Vein endothelial cell (primary cell): ENCODE results near the gene AKR7A3. TPM values are rescaled to one million over a fixed set of nuclear protein-coding genes. Genes with fewer than 3 reads are reported as not detected.

Experiments
- small RNA-seq: library from RNA; depleted of rRNA; stranded (forward); fragments of <200 nt; gene quantifications from one replicate; pipeline ENCODE3, GENCODE V24; 2012
- total RNA-seq: library from RNA; depleted of rRNA; stranded (reverse); fragments of >200 nt; gene quantifications from 2 replicates; pipeline ENCODE4 v1.2.3, GENCODE V29; 2012

The AKR7A3 gene
- 0.57 and 0.65 TPM in 2 replicates for total RNA-seq

GRCh38 chr1:19288324-19289241 lies at the start of gene AKR7A3:
Gene AKR7A3, minus strand, starts transcription at chr1:19288770. Its CDS starts 61 bp downstream, at chr1:19288709.

GRCh38 chr1:19311931-19312781 lies 23.6 kb upstream of the AKR7A3 start, which contains the start of the genes AKR7A2 and SLC66A1:
Gene AKR7A2, minus strand, starts transcription at chr1:19312144. Its CDS starts 20 bp downstream, at chr1:19312124.
Gene SLC66A1, plus strand, starts transcription at chr1:19312326. Its CDS starts 5,352 bp downstream, at chr1:19317678.

GRCh38 chr1:19251305-19252196 lies 37.0 kb downstream of the AKR7A3 start, which contains the start of the genes EMC1 and MRTO4:
Gene EMC1, minus strand, starts transcription at chr1:19251524. Its CDS starts 15 bp downstream, at chr1:19251509.
Gene MRTO4, plus strand, starts transcription at chr1:19251805. Its CDS starts 31 bp downstream, at chr1:19251836.

Small RNA genes lying within 50 kb of the gene (small RNA-seq; reads per million reads assigned to genes)
- gene RNU6-1099P, result not detected

Other genes starting within 250 kb of the AKR7A3 start
- 134 and 160 TPM in 2 replicates for gene UBR4, start 78.5 kb downstream of the AKR7A3 start, total RNA-seq
- 73.5 and 78.0 TPM in 2 replicates for gene EMC1, start 37.2 kb downstream of the AKR7A3 start, total RNA-seq
- 35.3 and 46.0 TPM in 2 replicates for gene MRTO4, start 37.0 kb downstream of the AKR7A3 start, total RNA-seq
- 64.7 and 68.5 TPM in 2 replicates for gene AKR7A2, start 23.4 kb upstream of the AKR7A3 start, total RNA-seq
- 15.4 and 18.2 TPM in 2 replicates for gene SLC66A1, start 23.6 kb upstream of the AKR7A3 start, total RNA-seq
- gene CAPZB, start 196.8 kb upstream of the AKR7A3 start, total RNA-seq, result 215 and 226 TPM in 2 replicates